Esophagus squamous epithelium (tissue), 5 donors: Measurements from ENCODE around the gene PHKG2. TPM values are rescaled to one million over a fixed set of nuclear protein-coding genes. Genes with fewer than 3 reads are reported as not detected.

ENCODE experiments used
- DNase-seq: peaks from one replicate; lab custom pipeline; 2025; lab: John Stamatoyannopoulos, UW
- H3K27ac ChIP-seq, 4 donors: fragments of 200-600 bp; sonication (generic); one replicate each; pipeline ENCODE4 v1.5.1; 2016 to 2019; ENCODE audit warnings: mild to moderate bottlenecking in 1 of 4
- H3K27me3 ChIP-seq, 4 donors: fragments of 200-600 bp; sonication (generic); 1 replicate in 3 of 4; 2 replicates in 1 of 4; pipeline versions ENCODE4 v1.5.1 to v1.6.0; 2017 to 2021; ENCODE audit warnings: antibody characterized with exemption in 1 of 4
- H3K36me3 ChIP-seq, 3 donors: fragments of 200-600 bp; sonication (generic); one replicate each; pipeline ENCODE4 v1.5.1; 2016 to 2019
- H3K4me1 ChIP-seq, 3 donors: fragments of 200-600 bp; sonication (generic); one replicate each; pipeline ENCODE4 v1.5.1; 2017 to 2019
- H3K4me3 ChIP-seq, 4 donors: fragments of 200-600 bp; sonication (generic); 1 replicate in 3 of 4; 2 replicates in 1 of 4; pipeline ENCODE4 v1.5.1; 2016 to 2019; ENCODE audit warnings: mild to moderate bottlenecking in 2 of 4, moderate library complexity in 1 of 4
- H3K9me3 ChIP-seq, 3 donors: fragments of 200-600 bp; sonication (generic); one replicate each; pipeline ENCODE4 v1.5.1; 2016 to 2019
- CTCF ChIP-seq, 6 experiments: fragments of 450-650 bp in 4 of 6; fragments of 200-600 bp in 2 of 6; sonication (generic) in 2 of 6; IDR thresholded peaks; one replicate each; pipeline ENCODE4 v1.5.1; 2016 to 2019; ENCODE audit warnings: antibody characterized with exemption in 6 of 6, mild to moderate bottlenecking in 4 of 6, moderate library complexity in 4 of 6
- POLR2A ChIP-seq, 4 donors: fragments of 450-650 bp; IDR thresholded peaks; one replicate each; pipeline ENCODE4 v1.6.1; 2017; ENCODE audit warnings: antibody characterized with exemption in 4 of 4, mild to moderate bottlenecking in 4 of 4, moderate library complexity in 3 of 4
- WGBS, 2 donors: methylation state at CpG; one replicate each; pipeline ENCODE4 v1.1.5; 2018; 5-methylcytosine and 5-hydroxymethylcytosine counted together
- intact Hi-C: fragments of 100-400 bp; cut with DNase I; formaldehyde crosslinking; loops from one replicate; pipeline ENCODE4 v1.15.0; 2022
- total RNA-seq, 4 donors: library from RNA; depleted of rRNA; stranded (reverse); fragments of >200 nt; gene quantifications; one replicate each; pipeline ENCODE4 v1.1.0, GENCODE V29; 2016
- donor health status: DM: yes; HTN: yes; CAD: no.

PHKG2 gene
- total RNA-seq, 4 donors from 2014 or later = 18.6 to 27.8 (median 21.7) TPM

GRCh38 chr16:30722916-30723315 lies 25.3 kb upstream of the PHKG2 start:
- Histone ChIP-seq H3K9me3 (no peaks in the 10 kb centered on the region), H3K4me3 (no peak overlapping the region), H3K4me1 (no peaks in the 10 kb centered on the region), H3K36me3 (peaks cover 62 to 100% (median 75%) of the 10 kb centered on the region in 3 donors), H3K27ac (no peak overlapping the region), H3K27me3 (no peaks in the 10 kb centered on the region)
- intact Hi-C loops = no loop called here
- no peak for DNase-seq
- TF ChIP-seq POLR2A (IDR thresholded peaks at IDR 0.05) = no peak
- no peak for TF ChIP-seq CTCF (IDR thresholded peaks at IDR 0.05)
- WGBS, 2 donors = 86 to 91% methylated on average over 4 to 10 of the region's 10 CpGs

- H3K4me1 ChIP-seq = no peaks in the 10 kb centered on the region
- H3K9me3 ChIP-seq = no peaks in the 10 kb centered on the region
- WGBS, 2 donors = 89 to 92% methylated on average over 12 of the region's 12 CpGs
- H3K27me3 ChIP-seq = no peaks in the 10 kb centered on the region
- no peak overlapping the region for H3K4me3 ChIP-seq
- intact Hi-C loops = no loop called here
- DNase-seq = no peak
- H3K36me3 ChIP-seq = peaks cover 63 to 100% (median 67%) of the 10 kb centered on the region in 3 donors
- no peak for TF ChIP-seq POLR2A (IDR thresholded peaks at IDR 0.05)
- no peak for TF ChIP-seq CTCF (IDR thresholded peaks at IDR 0.05)
- peak overlapping the region in 2 of 4 donors; percentile 22 to 42 for H3K27ac ChIP-seq
These were observed 24.4 kb upstream of the PHKG2 start for GRCh38 chr16:30723725-30724355.

- Histone ChIP-seq H3K9me3 (no peaks in the 10 kb centered on the region), H3K27ac (peak overlapping the region in 2 of 4 donors; percentile 22 to 42), H3K36me3 (peaks cover 68 to 100% (median 70%) of the 10 kb centered on the region in 3 donors), H3K4me3 (no peak overlapping the region), H3K4me1 (no peaks in the 10 kb centered on the region), H3K27me3 (no peaks in the 10 kb centered on the region)
- no peak for DNase-seq
- 76% methylated on average over 19 to 23 of the region's 23 CpGs for WGBS, 2 donors
- intact Hi-C loops = no loop called here
- no peak for TF ChIP-seq POLR2A (IDR thresholded peaks at IDR 0.05)
- no peak for TF ChIP-seq CTCF (IDR thresholded peaks at IDR 0.05)
These were observed 23.4 kb upstream of the PHKG2 start for GRCh38 chr16:30724641-30725417.

GRCh38 chr16:30725418-30725792 lies 22.8 kb upstream of the PHKG2 start:
- Histone ChIP-seq H3K4me3 (no peak overlapping the region), H3K9me3 (no peaks in the 10 kb centered on the region), H3K27ac (peak overlapping the region in 2 of 4 donors; percentile 5 to 22), H3K36me3 (peaks cover 65 to 100% (median 67%) of the 10 kb centered on the region in 3 donors), H3K4me1 (no peaks in the 10 kb centered on the region), H3K27me3 (no peaks in the 10 kb centered on the region)
- TF ChIP-seq CTCF (IDR thresholded peaks at IDR 0.05) (no peak), POLR2A (IDR thresholded peaks at IDR 0.05) (no peak)
- intact Hi-C loops = no loop called here
- 91 to 92% methylated on average over 3 of the region's 3 CpGs for WGBS, 2 donors
- DNase-seq = no peak

GRCh38 chr16:30728321-30728720 lies 19.9 kb upstream of the PHKG2 start:
- TF ChIP-seq POLR2A (IDR thresholded peaks at IDR 0.05) (no peak), CTCF (IDR thresholded peaks at IDR 0.05) (no peak)
- DNase-seq = no peak
- H3K27ac ChIP-seq = no peak overlapping the region
- no peaks in the 10 kb centered on the region for H3K27me3 ChIP-seq
- H3K4me1 ChIP-seq = no peaks in the 10 kb centered on the region
- no peak overlapping the region for H3K4me3 ChIP-seq
- intact Hi-C loops = no loop called here
- WGBS, 2 donors = 93 to 94% methylated on average over 6 of the region's 6 CpGs
- no peaks in the 10 kb centered on the region for H3K9me3 ChIP-seq
- H3K36me3 ChIP-seq = peaks cover 37 to 100% (median 51%) of the 10 kb centered on the region in 3 donors
